ENCODE results near the gene CNOT10.
A peak's percentile ranks its signal among the peaks of the same experiment; 100 is the strongest.

The CNOT10 gene

GRCh38 chr3:32643354-32643753 is 41.6 kb upstream of the CNOT10 start:
- TF ChIP-seq TAF1 (IDR thresholded peaks at IDR 0.05; ENCODE audit: low read depth) (no peak), MAX (IDR thresholded peaks at IDR 0.05) (no peak), ZBTB7A (IDR thresholded peaks at IDR 0.05; ENCODE audit: low read depth) (no peak)

- no peak for TF ChIP-seq TCF12 (IDR thresholded peaks at IDR 0.05; ENCODE audit: low read depth)
- TF ChIP-seq EGR1 (IDR thresholded peaks at IDR 0.05): no peak
- TF ChIP-seq CEBPB (IDR thresholded peaks at IDR 0.05): no peak
- no peak for TF ChIP-seq MAX (IDR thresholded peaks at IDR 0.05)
Observed at GRCh38 chr3:32643816-32644215, 41.2 kb upstream of the CNOT10 start.

GRCh38 chr3:32644380-32644779 is 40.6 kb upstream of the CNOT10 start:
- TF ChIP-seq MAX (IDR thresholded peaks at IDR 0.05): no peak
- no peak for TF ChIP-seq EP300 (IDR thresholded peaks at IDR 0.05; ENCODE audit: borderline replicate concordance)
- no peak for TF ChIP-seq TAF1 (IDR thresholded peaks at IDR 0.05; ENCODE audit: low read depth)
- TF ChIP-seq RAD21 (IDR thresholded peaks at IDR 0.05; ENCODE audit: low read depth): no peak
- no peak for TF ChIP-seq NFIC (IDR thresholded peaks at IDR 0.05)
- no peak for TF ChIP-seq CEBPB (IDR thresholded peaks at IDR 0.05)
- no peak for TF ChIP-seq USF1 (IDR thresholded peaks at IDR 0.05)
- TF ChIP-seq EGR1 (IDR thresholded peaks at IDR 0.05): no peak
- no peak for TF ChIP-seq TEAD4 (IDR thresholded peaks at IDR 0.05)
- TF ChIP-seq FOXM1 (IDR thresholded peaks at IDR 0.05; ENCODE audit: borderline replicate concordance, low read depth): no peak
- no peak for TF ChIP-seq TCF12 (IDR thresholded peaks at IDR 0.05; ENCODE audit: low read depth)
- no peak for TF ChIP-seq YY1 (IDR thresholded peaks at IDR 0.05; ENCODE audit: low read depth)
- TF ChIP-seq ZBTB7A (IDR thresholded peaks at IDR 0.05; ENCODE audit: low read depth): no peak
- no peak for TF ChIP-seq CREB1 (IDR thresholded peaks at IDR 0.05; ENCODE audit: low read depth)
- no peak for TF ChIP-seq REST (IDR thresholded peaks at IDR 0.05; ENCODE audit: low read depth)

GRCh38 chr3:32646761-32647160 is 38.2 kb upstream of the CNOT10 start:
- TF ChIP-seq TEAD4 (IDR thresholded peaks at IDR 0.05) (no peak), NFIC (IDR thresholded peaks at IDR 0.05) (no peak), RAD21 (IDR thresholded peaks at IDR 0.05; ENCODE audit: low read depth) (no peak), MAX (IDR thresholded peaks at IDR 0.05) (no peak), FOXM1 (IDR thresholded peaks at IDR 0.05; ENCODE audit: borderline replicate concordance, low read depth) (no peak), TCF12 (IDR thresholded peaks at IDR 0.05; ENCODE audit: low read depth) (no peak), EGR1 (IDR thresholded peaks at IDR 0.05) (no peak), CEBPB (IDR thresholded peaks at IDR 0.05) (no peak)

- TF ChIP-seq YY1 (IDR thresholded peaks at IDR 0.05; ENCODE audit: low read depth): no peak
- no peak for TF ChIP-seq EGR1 (IDR thresholded peaks at IDR 0.05)
- TF ChIP-seq EP300 (IDR thresholded peaks at IDR 0.05; ENCODE audit: borderline replicate concordance): no peak
- TF ChIP-seq RAD21 (IDR thresholded peaks at IDR 0.05; ENCODE audit: low read depth): no peak
- TF ChIP-seq REST (IDR thresholded peaks at IDR 0.05; ENCODE audit: low read depth): no peak
- no peak for TF ChIP-seq NFIC (IDR thresholded peaks at IDR 0.05)
- no peak for TF ChIP-seq TAF1 (IDR thresholded peaks at IDR 0.05; ENCODE audit: low read depth)
- no peak for TF ChIP-seq CREB1 (IDR thresholded peaks at IDR 0.05; ENCODE audit: low read depth)
- TF ChIP-seq USF1 (IDR thresholded peaks at IDR 0.05): no peak
Observed at GRCh38 chr3:32655167-32655566, 29.8 kb upstream of the CNOT10 start.

GRCh38 chr3:32660634-32661033 is 24.4 kb upstream of the CNOT10 start:
- TF ChIP-seq TAF1 (IDR thresholded peaks at IDR 0.05; ENCODE audit: low read depth) (no peak), CEBPB (IDR thresholded peaks at IDR 0.05) (peak; percentile 40)

GRCh38 chr3:32662647-32663046 is 22.3 kb upstream of the CNOT10 start:
- TF ChIP-seq REST (IDR thresholded peaks at IDR 0.05; ENCODE audit: low read depth): no peak
- TF ChIP-seq CREB1 (IDR thresholded peaks at IDR 0.05; ENCODE audit: low read depth): no peak
